NCI-H82 treated with DMSO at 0.1 percent for 48 hours (cell line): Measurements from ENCODE around the gene NDUFS8.
A peak's percentile ranks its signal among the peaks of the same experiment; 100 is the strongest.
"Not testable (repeated sequence)": the region's sequence is repeated elsewhere in the genome, so short reads cannot be mapped to it uniquely, and the experiment has no call there.

ENCODE experiments used
- DNase-seq: peaks from one replicate; lab custom pipeline; 2025; ENCODE audit not compliant: unreplicated experiment; lab: John Stamatoyannopoulos, UW

NDUFS8 gene

GRCh38 chr11:68030318-68031143 lies at the start of gene NDUFS8:
NDUFS8 (plus strand) TSS chr11:68030681; CDS start chr11:68032152, 1,471 bp downstream.
- DNase-seq = peak; percentile 97

- not testable (repeated sequence) for DNase-seq
Observed at GRCh38 chr11:67981226-67981625, 49.3 kb upstream of the NDUFS8 start.

- not testable (repeated sequence) for DNase-seq
Observed at GRCh38 chr11:67982255-67982857, 48.1 kb upstream of the NDUFS8 start.

GRCh38 chr11:67983951-67984350 lies 46.5 kb upstream of the NDUFS8 start:
- no peak for DNase-seq

- not testable (repeated sequence) for DNase-seq
Observed at GRCh38 chr11:67985302-67985701, 45.2 kb upstream of the NDUFS8 start.

GRCh38 chr11:67990546-67991346 lies 39.7 kb upstream of the NDUFS8 start:
- DNase-seq = not testable (repeated sequence)

- DNase-seq = not testable (repeated sequence)
Observed at GRCh38 chr11:67991347-67992121, 38.9 kb upstream of the NDUFS8 start.

GRCh38 chr11:67993821-67994220 lies 36.7 kb upstream of the NDUFS8 start:
- not testable (repeated sequence) for DNase-seq

GRCh38 chr11:67994387-67994786 lies 36.1 kb upstream of the NDUFS8 start:
- DNase-seq = not testable (repeated sequence)

- not testable (repeated sequence) for DNase-seq
Observed at GRCh38 chr11:67995129-67995528, 35.4 kb upstream of the NDUFS8 start.

- not testable (repeated sequence) for DNase-seq
Observed at GRCh38 chr11:67995579-67995978, 34.9 kb upstream of the NDUFS8 start.

- no peak for DNase-seq
Observed at GRCh38 chr11:67996051-67996450, 34.4 kb upstream of the NDUFS8 start.

GRCh38 chr11:67996622-67997474 lies 33.6 kb upstream of the NDUFS8 start:
- DNase-seq = no peak

- DNase-seq = no peak
Observed at GRCh38 chr11:67997475-67997921, 33.0 kb upstream of the NDUFS8 start.

GRCh38 chr11:67998150-67999045 lies 32.1 kb upstream of the NDUFS8 start:
- DNase-seq = no peak

GRCh38 chr11:67999201-67999629 lies 31.3 kb upstream of the NDUFS8 start:
- DNase-seq = no peak

GRCh38 chr11:67999704-68000103 lies 30.8 kb upstream of the NDUFS8 start:
- DNase-seq = no peak

GRCh38 chr11:68002575-68002937 lies 27.9 kb upstream of the NDUFS8 start:
- no peak for DNase-seq
